Measurements from ENCODE around the gene PDXK.
"Not testable (repeated sequence)": the region's sequence is repeated elsewhere in the genome, so short reads cannot be mapped to it uniquely, and the experiment has no call there.

PDXK gene

GRCh38 chr21:43699492-43699777, 19.5 kb upstream of the PDXK start:
- peaks cover 19% of the 10 kb centered on the region for H3K36me3 ChIP-seq (ENCODE audit: control insufficient read depth, insufficient read depth, low read length)
- not testable (repeated sequence) for H3K27me3 ChIP-seq (ENCODE audit: control insufficient read depth, insufficient read depth, low read length); H3K9me3 ChIP-seq (ENCODE audit: control insufficient read depth, insufficient read depth, low read length); H3K4me1 ChIP-seq (ENCODE audit: control insufficient read depth, insufficient read depth, low read length); H3K27ac ChIP-seq (ENCODE audit: low read depth, low read length); H3K9ac ChIP-seq (ENCODE audit: low read depth, low read length); H3K4me3 ChIP-seq (ENCODE audit: low read depth, low read length)

GRCh38 chr21:43699933-43700599, 18.9 kb upstream of the PDXK start:
- Histone ChIP-seq H3K36me3 (ENCODE audit: control insufficient read depth, insufficient read depth, low read length) (peaks cover 12% of the 10 kb centered on the region), H3K4me3 (ENCODE audit: low read depth, low read length) (no peak overlapping the region), H3K4me1 (ENCODE audit: control insufficient read depth, insufficient read depth, low read length) (peaks cover 8% of the 10 kb centered on the region), H3K27ac (ENCODE audit: low read depth, low read length) (no peak overlapping the region), H3K9ac (ENCODE audit: low read depth, low read length) (no peak overlapping the region), H3K27me3 (ENCODE audit: control insufficient read depth, insufficient read depth, low read length) (no peaks in the 10 kb centered on the region), H3K9me3 (ENCODE audit: control insufficient read depth, insufficient read depth, low read length) (no peaks in the 10 kb centered on the region)

GRCh38 chr21:43701936-43702784, 16.8 kb upstream of the PDXK start:
- Histone ChIP-seq H3K4me3 (ENCODE audit: low read depth, low read length) (no peak overlapping the region), H3K4me1 (ENCODE audit: control insufficient read depth, insufficient read depth, low read length) (peaks cover 8% of the 10 kb centered on the region), H3K27ac (ENCODE audit: low read depth, low read length) (no peak overlapping the region), H3K9me3 (ENCODE audit: control insufficient read depth, insufficient read depth, low read length) (no peaks in the 10 kb centered on the region), H3K36me3 (ENCODE audit: control insufficient read depth, insufficient read depth, low read length) (no peaks in the 10 kb centered on the region), H3K9ac (ENCODE audit: low read depth, low read length) (no peak overlapping the region), H3K27me3 (ENCODE audit: control insufficient read depth, insufficient read depth, low read length) (no peaks in the 10 kb centered on the region)

- no peaks in the 10 kb centered on the region for H3K27me3 ChIP-seq (ENCODE audit: control insufficient read depth, insufficient read depth, low read length)
- H3K9ac ChIP-seq (ENCODE audit: low read depth, low read length) = no peak overlapping the region
- H3K36me3 ChIP-seq (ENCODE audit: control insufficient read depth, insufficient read depth, low read length) = no peaks in the 10 kb centered on the region
- no peak overlapping the region for H3K27ac ChIP-seq (ENCODE audit: low read depth, low read length)
- H3K4me1 ChIP-seq (ENCODE audit: control insufficient read depth, insufficient read depth, low read length) = peaks cover 8% of the 10 kb centered on the region
- H3K9me3 ChIP-seq (ENCODE audit: control insufficient read depth, insufficient read depth, low read length) = no peaks in the 10 kb centered on the region
- H3K4me3 ChIP-seq (ENCODE audit: low read depth, low read length) = no peak overlapping the region
These were observed 16.2 kb upstream of the PDXK start for GRCh38 chr21:43702785-43703034.

- Histone ChIP-seq H3K9ac (ENCODE audit: low read depth, low read length) (no peak overlapping the region), H3K4me1 (ENCODE audit: control insufficient read depth, insufficient read depth, low read length) (peaks cover 8% of the 10 kb centered on the region), H3K4me3 (ENCODE audit: low read depth, low read length) (no peak overlapping the region), H3K9me3 (ENCODE audit: control insufficient read depth, insufficient read depth, low read length) (no peaks in the 10 kb centered on the region), H3K27ac (ENCODE audit: low read depth, low read length) (no peak overlapping the region), H3K27me3 (ENCODE audit: control insufficient read depth, insufficient read depth, low read length) (no peaks in the 10 kb centered on the region), H3K36me3 (ENCODE audit: control insufficient read depth, insufficient read depth, low read length) (no peaks in the 10 kb centered on the region)
These were observed 15.7 kb upstream of the PDXK start for GRCh38 chr21:43703035-43703880.

GRCh38 chr21:43707462-43707861, 11.5 kb upstream of the PDXK start:
- no peaks in the 10 kb centered on the region for H3K36me3 ChIP-seq (ENCODE audit: control insufficient read depth, insufficient read depth, low read length)
- peaks cover 17% of the 10 kb centered on the region for H3K4me1 ChIP-seq (ENCODE audit: control insufficient read depth, insufficient read depth, low read length)

GRCh38 chr21:43708745-43709381, 10.1 kb upstream of the PDXK start:
- H3K4me1 ChIP-seq (ENCODE audit: control insufficient read depth, insufficient read depth, low read length) = peaks cover 13% of the 10 kb centered on the region
- H3K27me3 ChIP-seq (ENCODE audit: control insufficient read depth, insufficient read depth, low read length) = no peaks in the 10 kb centered on the region
- no peak overlapping the region for H3K27ac ChIP-seq (ENCODE audit: low read depth, low read length)
- no peak overlapping the region for H3K9ac ChIP-seq (ENCODE audit: low read depth, low read length)
- H3K9me3 ChIP-seq (ENCODE audit: control insufficient read depth, insufficient read depth, low read length) = no peaks in the 10 kb centered on the region
- no peak overlapping the region for H3K4me3 ChIP-seq (ENCODE audit: low read depth, low read length)
- H3K36me3 ChIP-seq (ENCODE audit: control insufficient read depth, insufficient read depth, low read length) = no peaks in the 10 kb centered on the region

More at GRCh38 chr21:43707462-43707861, 11.5 kb upstream of the PDXK start:
- Histone ChIP-seq H3K4me3 (ENCODE audit: low read depth, low read length) (no peak overlapping the region), H3K9me3 (ENCODE audit: control insufficient read depth, insufficient read depth, low read length) (no peaks in the 10 kb centered on the region), H3K27me3 (ENCODE audit: control insufficient read depth, insufficient read depth, low read length) (no peaks in the 10 kb centered on the region), H3K27ac (ENCODE audit: low read depth, low read length) (no peak overlapping the region), H3K9ac (ENCODE audit: low read depth, low read length) (no peak overlapping the region)

- no peaks in the 10 kb centered on the region for H3K27me3 ChIP-seq (ENCODE audit: control insufficient read depth, insufficient read depth, low read length)
- H3K9ac ChIP-seq (ENCODE audit: low read depth, low read length) = no peak overlapping the region
- H3K4me1 ChIP-seq (ENCODE audit: control insufficient read depth, insufficient read depth, low read length) = peaks cover 13% of the 10 kb centered on the region
- H3K9me3 ChIP-seq (ENCODE audit: control insufficient read depth, insufficient read depth, low read length) = no peaks in the 10 kb centered on the region
- no peaks in the 10 kb centered on the region for H3K36me3 ChIP-seq (ENCODE audit: control insufficient read depth, insufficient read depth, low read length)
- no peak overlapping the region for H3K4me3 ChIP-seq (ENCODE audit: low read depth, low read length)
- no peak overlapping the region for H3K27ac ChIP-seq (ENCODE audit: low read depth, low read length)
These were observed 6.5 kb upstream of the PDXK start for GRCh38 chr21:43712268-43712942.

- not testable (repeated sequence) for H3K27me3 ChIP-seq (ENCODE audit: control insufficient read depth, insufficient read depth, low read length); H3K9ac ChIP-seq (ENCODE audit: low read depth, low read length); H3K9me3 ChIP-seq (ENCODE audit: control insufficient read depth, insufficient read depth, low read length); H3K27ac ChIP-seq (ENCODE audit: low read depth, low read length); H3K36me3 ChIP-seq (ENCODE audit: control insufficient read depth, insufficient read depth, low read length); H3K4me3 ChIP-seq (ENCODE audit: low read depth, low read length)
- H3K4me1 ChIP-seq (ENCODE audit: control insufficient read depth, insufficient read depth, low read length) = peaks cover 13% of the 10 kb centered on the region
These were observed 5.8 kb upstream of the PDXK start for GRCh38 chr21:43713123-43713522.

- H3K4me1 ChIP-seq (ENCODE audit: control insufficient read depth, insufficient read depth, low read length) = peaks cover 19% of the 10 kb centered on the region
- no peaks in the 10 kb centered on the region for H3K36me3 ChIP-seq (ENCODE audit: control insufficient read depth, insufficient read depth, low read length)
- peaks cover 11% of the 10 kb centered on the region for H3K27me3 ChIP-seq (ENCODE audit: control insufficient read depth, insufficient read depth, low read length)
- H3K27ac ChIP-seq (ENCODE audit: low read depth, low read length) = no peak overlapping the region
- no peak overlapping the region for H3K9ac ChIP-seq (ENCODE audit: low read depth, low read length)
- no peaks in the 10 kb centered on the region for H3K9me3 ChIP-seq (ENCODE audit: control insufficient read depth, insufficient read depth, low read length)
- no peak overlapping the region for H3K4me3 ChIP-seq (ENCODE audit: low read depth, low read length)
These were observed 2.4 kb upstream of the PDXK start for GRCh38 chr21:43716376-43717165.

All from HUES48 (cell line).